ENCODE measurements around the gene IL3RA.
"Not testable (repeated sequence)": the region's sequence is repeated elsewhere in the genome, so short reads cannot be mapped to it uniquely, and the experiment has no call there.

IL3RA gene

GRCh38 chrX:1330605-1331004, 6.0 kb upstream of the IL3RA start:
- no peak for DNase-seq (ENCODE audit: low read depth)

- not testable (repeated sequence) for DNase-seq (ENCODE audit: low read depth)
Observed at GRCh38 chrX:1332433-1332832, 4.2 kb upstream of the IL3RA start.

- no peak for DNase-seq (ENCODE audit: low read depth)
Observed at GRCh38 chrX:1334854-1335253, 1.7 kb upstream of the IL3RA start.

GRCh38 chrX:1336948-1337779, 579 bp downstream of the IL3RA start:
- DNase-seq (ENCODE audit: low read depth) = no peak

GRCh38 chrX:1341545-1342184, 5.1 kb downstream of the IL3RA start:
- no peak for DNase-seq (ENCODE audit: low read depth)

GRCh38 chrX:1349606-1350005, 13.0 kb downstream of the IL3RA start:
- not testable (repeated sequence) for DNase-seq (ENCODE audit: low read depth)

- no peak for DNase-seq (ENCODE audit: low read depth)
Observed at GRCh38 chrX:1351981-1352714, 15.6 kb downstream of the IL3RA start.

- no peak for DNase-seq (ENCODE audit: low read depth)
Observed at GRCh38 chrX:1354036-1355019, 17.7 kb downstream of the IL3RA start.

- DNase-seq (ENCODE audit: low read depth) = no peak
Observed at GRCh38 chrX:1355131-1356046, 18.8 kb downstream of the IL3RA start.

- no peak for DNase-seq (ENCODE audit: low read depth)
Observed at GRCh38 chrX:1357993-1358392, 21.4 kb downstream of the IL3RA start.

GRCh38 chrX:1358793-1359476, 22.4 kb downstream of the IL3RA start:
- no peak for DNase-seq (ENCODE audit: low read depth)

GRCh38 chrX:1359477-1359873, 22.9 kb downstream of the IL3RA start:
- no peak for DNase-seq (ENCODE audit: low read depth)

- DNase-seq (ENCODE audit: low read depth) = no peak
Observed at GRCh38 chrX:1360171-1360570, 23.6 kb downstream of the IL3RA start.

GRCh38 chrX:1361275-1361674, 24.7 kb downstream of the IL3RA start:
- DNase-seq (ENCODE audit: low read depth) = no peak

GRCh38 chrX:1361910-1362309, 25.3 kb downstream of the IL3RA start:
- DNase-seq (ENCODE audit: low read depth) = no peak

- not testable (repeated sequence) for DNase-seq (ENCODE audit: low read depth)
Observed at GRCh38 chrX:1366363-1366762, 29.8 kb downstream of the IL3RA start.

GRCh38 chrX:1368385-1368698, 31.8 kb downstream of the IL3RA start:
- DNase-seq (ENCODE audit: low read depth) = no peak

- no peak for DNase-seq (ENCODE audit: low read depth)
Observed at GRCh38 chrX:1378306-1378759, 41.7 kb downstream of the IL3RA start.

GRCh38 chrX:1380672-1381233, 44.2 kb downstream of the IL3RA start:
- no peak for DNase-seq (ENCODE audit: low read depth)
